Measurements from ENCODE around the gene HIVEP2. TPM values are rescaled to one million over a fixed set of nuclear protein-coding genes. Genes with fewer than 3 reads are reported as not detected.

Gene HIVEP2
- total RNA-seq, 2 donors from 2014 or later: 1.7 to 2.4 TPM

GRCh38 chr6:142749556-142749955 lies 195.4 kb downstream of the HIVEP2 start:
- Mint-ChIP-seq H3K4me3 (no peak overlapping the region), H3K4me1 (peaks cover 15% of the 10 kb centered on the region), H3K27ac (no peak overlapping the region), H3K36me3 (ENCODE audit: low read depth) (no peaks in the 10 kb centered on the region), H3K27me3 (ENCODE audit: insufficient read depth) (no peaks in the 10 kb centered on the region), H3K9me3 (no peaks in the 10 kb centered on the region)
- WGBS, 2 experiments (ENCODE audit: insufficient coverage in 1 of 2, insufficient read length in 1 of 2): 91 to 100% methylated on average over 2 to 3 of the region's 3 CpGs
- Histone ChIP-seq H3K27me3 (ENCODE audit: control insufficient read depth, insufficient read depth, low read length, poor library complexity, severe bottlenecking) (no peaks in the 10 kb centered on the region), H3K9ac (ENCODE audit: extremely low read depth, low read length, poor library complexity, severe bottlenecking) (no peak overlapping the region), H3K4me3 (ENCODE audit: low read length) (no peak overlapping the region), H3K27ac (ENCODE audit: low read depth, low read length) (no peak overlapping the region), H3K36me3 (ENCODE audit: control insufficient read depth, insufficient read depth, low read length) (no peaks in the 10 kb centered on the region), H3K9me3 (ENCODE audit: control insufficient read depth, low read length) (no peaks in the 10 kb centered on the region), H3K4me1 (ENCODE audit: control insufficient read depth, insufficient read depth, low read length) (peaks cover 5% of the 10 kb centered on the region)
- DNase-seq: no peak
- TF ChIP-seq, protein P1, sequence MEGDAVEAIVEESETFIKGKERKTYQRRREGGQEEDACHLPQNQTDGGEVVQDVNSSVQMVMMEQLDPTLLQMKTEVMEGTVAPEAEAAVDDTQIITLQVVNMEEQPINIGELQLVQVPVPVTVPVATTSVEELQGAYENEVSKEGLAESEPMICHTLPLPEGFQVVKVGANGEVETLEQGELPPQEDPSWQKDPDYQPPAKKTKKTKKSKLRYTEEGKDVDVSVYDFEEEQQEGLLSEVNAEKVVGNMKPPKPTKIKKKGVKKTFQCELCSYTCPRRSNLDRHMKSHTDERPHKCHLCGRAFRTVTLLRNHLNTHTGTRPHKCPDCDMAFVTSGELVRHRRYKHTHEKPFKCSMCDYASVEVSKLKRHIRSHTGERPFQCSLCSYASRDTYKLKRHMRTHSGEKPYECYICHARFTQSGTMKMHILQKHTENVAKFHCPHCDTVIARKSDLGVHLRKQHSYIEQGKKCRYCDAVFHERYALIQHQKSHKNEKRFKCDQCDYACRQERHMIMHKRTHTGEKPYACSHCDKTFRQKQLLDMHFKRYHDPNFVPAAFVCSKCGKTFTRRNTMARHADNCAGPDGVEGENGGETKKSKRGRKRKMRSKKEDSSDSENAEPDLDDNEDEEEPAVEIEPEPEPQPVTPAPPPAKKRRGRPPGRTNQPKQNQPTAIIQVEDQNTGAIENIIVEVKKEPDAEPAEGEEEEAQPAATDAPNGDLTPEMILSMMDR (conservative IDR thresholded peaks at IDR 0.05): no peak

GRCh38 chr6:142746524-142746923 lies 198.5 kb downstream of the HIVEP2 start:
- Histone ChIP-seq H3K4me3 (ENCODE audit: low read length) (no peak overlapping the region), H3K4me1 (ENCODE audit: control insufficient read depth, insufficient read depth, low read length) (peaks cover 5% of the 10 kb centered on the region), H3K27ac (ENCODE audit: low read depth, low read length) (no peak overlapping the region), H3K9me3 (ENCODE audit: control insufficient read depth, low read length) (no peaks in the 10 kb centered on the region), H3K27me3 (ENCODE audit: control insufficient read depth, insufficient read depth, low read length, poor library complexity, severe bottlenecking) (no peaks in the 10 kb centered on the region), H3K9ac (ENCODE audit: extremely low read depth, low read length, poor library complexity, severe bottlenecking) (no peak overlapping the region), H3K36me3 (ENCODE audit: control insufficient read depth, insufficient read depth, low read length) (no peaks in the 10 kb centered on the region)
- Mint-ChIP-seq H3K4me1 (peaks cover 6% of the 10 kb centered on the region), H3K9me3 (no peaks in the 10 kb centered on the region), H3K27ac (no peak overlapping the region), H3K36me3 (ENCODE audit: low read depth) (no peaks in the 10 kb centered on the region), H3K27me3 (ENCODE audit: insufficient read depth) (no peaks in the 10 kb centered on the region), H3K4me3 (no peak overlapping the region)
- peak; percentile 81 for DNase-seq
- TF ChIP-seq, protein P1 (conservative IDR thresholded peaks at IDR 0.05): peak; percentile 84
- WGBS, 2 experiments (ENCODE audit: insufficient coverage in 1 of 2, insufficient read length in 1 of 2): 89 to 100% methylated on average over 1 to 2 of the region's 2 CpGs

DNA sequence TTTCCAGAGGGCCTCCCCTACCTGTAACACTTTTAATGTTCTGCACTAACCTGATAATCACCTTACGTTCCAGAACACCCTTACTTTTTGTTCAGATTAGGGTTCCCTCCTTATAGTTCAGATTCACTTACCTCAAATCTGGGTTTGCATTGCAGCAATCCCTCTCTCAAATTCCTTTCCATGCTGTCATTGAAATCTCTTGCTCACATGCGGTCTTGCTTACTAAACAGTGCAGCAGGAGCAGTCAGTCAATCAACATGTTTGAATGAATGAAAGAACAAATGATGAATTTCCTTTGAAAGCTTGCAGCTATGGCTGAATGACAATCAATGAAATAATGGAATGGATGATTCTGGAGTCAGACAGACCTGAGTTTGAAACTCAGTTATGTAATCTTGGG lies 200.1 kb downstream of the HIVEP2 start:
- no peaks in the 10 kb centered on the region for H3K36me3 ChIP-seq (ENCODE audit: control insufficient read depth, insufficient read depth, low read length)
- Mint-ChIP-seq H3K27ac (no peak overlapping the region), H3K27me3 (ENCODE audit: insufficient read depth) (no peaks in the 10 kb centered on the region), H3K4me3 (no peak overlapping the region), H3K36me3 (ENCODE audit: low read depth) (no peaks in the 10 kb centered on the region), H3K9me3 (no peaks in the 10 kb centered on the region), H3K4me1 (no peaks in the 10 kb centered on the region)
- no peaks in the 10 kb centered on the region for H3K9me3 ChIP-seq (ENCODE audit: control insufficient read depth, low read length)
- no peak overlapping the region for H3K9ac ChIP-seq (ENCODE audit: extremely low read depth, low read length, poor library complexity, severe bottlenecking)
- H3K27ac ChIP-seq (ENCODE audit: low read depth, low read length): no peak overlapping the region
- no peaks in the 10 kb centered on the region for H3K4me1 ChIP-seq (ENCODE audit: control insufficient read depth, insufficient read depth, low read length)
- no peak overlapping the region for H3K4me3 ChIP-seq (ENCODE audit: low read length)
- 85% methylated on average over 2 of the region's 2 CpGs for WGBS, 2 experiments (ENCODE audit: insufficient coverage in 1 of 2, insufficient read length in 1 of 2)
- TF ChIP-seq, protein P1 (conservative IDR thresholded peaks at IDR 0.05): no peak
- H3K27me3 ChIP-seq (ENCODE audit: control insufficient read depth, insufficient read depth, low read length, poor library complexity, severe bottlenecking): no peaks in the 10 kb centered on the region
- DNase-seq: no peak

Data from endodermal cell (in vitro differentiated cells).